ENCODE results near the gene POU2F3. TPM values are rescaled to one million over a fixed set of nuclear protein-coding genes. Genes with fewer than 3 reads are reported as not detected.

POU2F3 gene
- total RNA-seq, 2 donors from 2014 or later, result 0.26 TPM; not detected in 1

DNA sequence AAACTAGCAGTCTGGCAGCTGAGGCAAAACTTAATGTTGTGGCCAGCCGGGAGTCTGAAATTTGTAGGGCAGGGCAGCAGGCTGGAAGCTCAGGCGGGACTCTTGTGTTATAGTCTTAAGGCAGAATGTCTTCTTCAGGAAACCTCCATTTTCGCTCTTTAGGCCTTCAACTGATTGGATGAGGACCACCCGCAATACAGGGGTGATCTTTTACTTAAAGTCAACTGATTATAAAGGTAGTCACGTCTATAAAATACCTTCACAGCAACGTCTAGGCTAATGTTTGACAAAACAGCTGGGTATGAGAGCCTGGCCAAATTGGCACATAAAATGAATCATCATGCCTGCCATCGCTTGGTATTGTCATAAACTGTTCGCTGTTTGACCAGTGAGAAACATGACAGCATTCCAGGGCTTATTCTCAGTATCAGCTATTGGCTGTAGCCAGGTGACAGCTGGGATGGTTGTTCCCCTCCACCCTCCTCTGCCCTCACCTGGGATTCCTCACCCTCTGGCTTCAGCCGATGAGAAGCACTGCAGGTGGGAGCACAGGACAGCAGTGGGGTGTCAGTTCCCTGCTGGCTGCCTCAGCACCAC lies 6.6 kb upstream of the POU2F3 start:
- DNase-seq (no peak), ATAC-seq (no peak)
- intact Hi-C loops (cut with DNase I), result no loop called here
- H3K4me3 ChIP-seq, result no peak overlapping the region
- no peaks in the 10 kb centered on the region for H3K36me3 ChIP-seq (replicated peaks in 1 of 2; ENCODE audit: insufficient read depth in 1 of 2, low read depth in 2 of 2)
- H3K4me1 ChIP-seq, result peaks cover 5% of the 10 kb centered on the region
- no peaks in the 10 kb centered on the region for H3K27me3 ChIP-seq
- no peak overlapping the region for H3K27ac ChIP-seq
- H3K9me3 ChIP-seq, result no peaks in the 10 kb centered on the region
- no peak for TF ChIP-seq POLR2A (IDR thresholded peaks at IDR 0.05)
- TF ChIP-seq, protein P1, sequence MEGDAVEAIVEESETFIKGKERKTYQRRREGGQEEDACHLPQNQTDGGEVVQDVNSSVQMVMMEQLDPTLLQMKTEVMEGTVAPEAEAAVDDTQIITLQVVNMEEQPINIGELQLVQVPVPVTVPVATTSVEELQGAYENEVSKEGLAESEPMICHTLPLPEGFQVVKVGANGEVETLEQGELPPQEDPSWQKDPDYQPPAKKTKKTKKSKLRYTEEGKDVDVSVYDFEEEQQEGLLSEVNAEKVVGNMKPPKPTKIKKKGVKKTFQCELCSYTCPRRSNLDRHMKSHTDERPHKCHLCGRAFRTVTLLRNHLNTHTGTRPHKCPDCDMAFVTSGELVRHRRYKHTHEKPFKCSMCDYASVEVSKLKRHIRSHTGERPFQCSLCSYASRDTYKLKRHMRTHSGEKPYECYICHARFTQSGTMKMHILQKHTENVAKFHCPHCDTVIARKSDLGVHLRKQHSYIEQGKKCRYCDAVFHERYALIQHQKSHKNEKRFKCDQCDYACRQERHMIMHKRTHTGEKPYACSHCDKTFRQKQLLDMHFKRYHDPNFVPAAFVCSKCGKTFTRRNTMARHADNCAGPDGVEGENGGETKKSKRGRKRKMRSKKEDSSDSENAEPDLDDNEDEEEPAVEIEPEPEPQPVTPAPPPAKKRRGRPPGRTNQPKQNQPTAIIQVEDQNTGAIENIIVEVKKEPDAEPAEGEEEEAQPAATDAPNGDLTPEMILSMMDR (IDR thresholded peaks at IDR 0.05), result no peak
- 45 to 47% methylated on average over 9 of the region's 9 CpGs for WGBS, 2 donors

GRCh38 chr11:120235024-120235628 lies 4.8 kb upstream of the POU2F3 start:
- no peaks in the 10 kb centered on the region for H3K9me3 ChIP-seq
- H3K36me3 ChIP-seq (replicated peaks in 1 of 2; ENCODE audit: insufficient read depth in 1 of 2, low read depth in 2 of 2), result no peaks in the 10 kb centered on the region
- no peaks in the 10 kb centered on the region for H3K27me3 ChIP-seq
- DNase-seq, result peak; percentile 81 to 86 (median 82)
- H3K27ac ChIP-seq, result no peak overlapping the region
- TF ChIP-seq, protein P1 (IDR thresholded peaks at IDR 0.05), result peak; percentile 69 to 89 (median 87)
- TF ChIP-seq POLR2A (IDR thresholded peaks at IDR 0.05), result no peak
- 9 to 10% methylated on average over 8 of the region's 8 CpGs for WGBS, 2 donors
- H3K4me1 ChIP-seq, result peaks cover 12% of the 10 kb centered on the region
- peak; percentile 80 for ATAC-seq
- no peak overlapping the region for H3K4me3 ChIP-seq
- intact Hi-C loops (cut with DNase I), result loop anchor here (5.0 kb wide), 1 partner anchor 62 kb away; no protein-coding TSS in a partner anchor

- 37 to 40% methylated on average over 5 of the region's 5 CpGs for WGBS, 2 donors
- H3K27me3 ChIP-seq, result no peaks in the 10 kb centered on the region
- TF ChIP-seq POLR2A (IDR thresholded peaks at IDR 0.05), result peak in 2 of 3 donors; percentile 30 to 51
- TF ChIP-seq, protein P1 (IDR thresholded peaks at IDR 0.05), result no peak
- peaks cover 22% of the 10 kb centered on the region for H3K4me1 ChIP-seq
- H3K27ac ChIP-seq, result no peak overlapping the region
- ATAC-seq (no peak), DNase-seq (no peak)
- H3K4me3 ChIP-seq, result no peak overlapping the region
- intact Hi-C loops (cut with DNase I), result loop anchor here (5.0 kb wide), 1 partner anchor 61 kb away; no protein-coding TSS in a partner anchor
- no peaks in the 10 kb centered on the region for H3K36me3 ChIP-seq (replicated peaks in 1 of 2; ENCODE audit: insufficient read depth in 1 of 2, low read depth in 2 of 2)
- no peaks in the 10 kb centered on the region for H3K9me3 ChIP-seq
Observed at GRCh38 chr11:120236169-120237107, 3.5 kb upstream of the POU2F3 start.

DNA sequence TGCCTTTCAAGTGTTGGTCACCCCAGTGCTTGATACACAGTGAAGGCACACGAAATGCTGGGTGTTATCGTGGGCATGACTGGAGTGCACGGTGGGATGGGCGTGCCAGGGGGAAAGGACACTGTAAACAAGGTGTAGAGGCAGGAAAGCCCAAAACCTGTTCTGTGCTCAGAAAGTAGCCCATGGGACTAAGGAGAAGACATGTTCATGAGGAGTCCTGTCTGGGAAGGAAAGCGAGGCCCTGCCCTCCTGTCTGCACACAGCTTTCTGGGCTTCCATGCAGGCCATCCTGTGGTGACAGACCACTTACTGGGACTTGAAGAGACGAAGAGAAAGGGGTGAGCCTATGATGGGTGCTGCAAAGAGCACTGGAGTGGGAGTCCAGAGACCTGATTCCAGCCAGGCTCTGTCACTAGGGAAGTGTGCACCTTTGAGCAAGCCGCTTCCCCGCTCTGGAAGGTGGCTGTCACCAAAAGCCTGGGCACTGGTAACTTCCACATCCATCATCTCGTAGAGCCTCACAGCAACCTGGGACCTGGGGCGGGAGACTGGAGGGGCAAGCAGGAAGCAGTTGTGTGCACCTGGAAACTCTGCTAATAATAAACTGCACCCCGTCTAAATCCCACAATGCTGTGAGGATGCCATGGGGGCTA lies 846 bp upstream of the POU2F3 start:
- no peak for ATAC-seq
- no peak overlapping the region for H3K27ac ChIP-seq
- intact Hi-C loops (cut with DNase I), result loop anchor here (5.0 kb wide), 1 partner anchor 58 kb away; no protein-coding TSS in a partner anchor

More for the DNA sequence above, 846 bp upstream of the POU2F3 start:
- Histone ChIP-seq H3K9me3 (no peaks in the 10 kb centered on the region), H3K4me3 (no peak overlapping the region), H3K4me1 (peaks cover 22% of the 10 kb centered on the region), H3K27me3 (no peaks in the 10 kb centered on the region), H3K36me3 (replicated peaks in 1 of 2; ENCODE audit: insufficient read depth in 1 of 2, low read depth in 2 of 2) (no peaks in the 10 kb centered on the region)
- no peak for DNase-seq
- TF ChIP-seq, protein P1 (IDR thresholded peaks at IDR 0.05), result no peak
- no peak for TF ChIP-seq POLR2A (IDR thresholded peaks at IDR 0.05)
- WGBS, 2 donors, result 88 to 94% methylated on average over 8 to 11 of the region's 11 CpGs

All from body of pancreas (tissue), 4 donors.